Fibroblast of skin of back (primary cell): ENCODE measurements around the gene KANSL1.
"Not testable (repeated sequence)": the region's sequence is repeated elsewhere in the genome, so short reads cannot be mapped to it uniquely, and the experiment has no call there.

ENCODE experiments used
- DNase-seq: peaks from one replicate; pipeline ENCODE4 v3.0.0-alpha.2; 2013

Gene KANSL1

DNA sequence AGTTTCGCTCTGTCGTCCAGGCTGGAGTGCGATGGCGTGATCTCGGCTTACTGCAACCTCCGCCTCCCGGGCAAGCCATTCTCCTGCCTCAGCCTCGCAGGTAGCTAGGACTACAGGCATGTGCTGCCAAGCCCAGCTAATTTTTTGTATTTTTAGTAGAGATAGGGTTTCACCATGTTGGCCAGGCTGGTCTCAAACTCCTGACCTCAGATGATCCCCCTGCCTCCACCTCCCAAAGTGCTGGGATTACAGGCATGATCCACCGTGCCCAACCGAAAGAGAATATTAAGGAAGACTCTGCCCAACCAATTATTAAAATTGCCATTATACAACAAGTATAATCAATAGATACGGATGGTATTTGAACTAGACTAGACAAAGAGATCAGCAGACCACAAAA is 82.0 kb downstream of the KANSL1 start:
- not testable (repeated sequence) for DNase-seq

DNA sequence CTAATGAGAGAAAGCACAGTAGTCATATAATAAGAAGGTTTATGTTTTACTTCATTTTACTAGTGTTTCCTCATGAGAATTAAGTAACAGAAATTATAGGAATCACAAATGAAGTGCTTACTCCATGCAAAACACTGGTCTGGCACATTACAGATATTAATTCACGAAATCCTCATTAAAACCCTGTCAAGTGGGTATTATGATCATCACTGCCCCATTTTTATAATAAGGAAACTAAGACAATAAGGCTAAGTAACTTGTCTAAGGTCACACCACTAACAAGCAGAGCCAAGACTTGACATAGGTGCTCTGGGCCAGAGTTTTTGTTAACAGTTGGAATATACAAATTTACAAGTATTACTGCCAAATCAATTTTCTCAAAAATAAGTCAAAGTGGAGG is 83.0 kb downstream of the KANSL1 start:
- no peak for DNase-seq

DNA sequence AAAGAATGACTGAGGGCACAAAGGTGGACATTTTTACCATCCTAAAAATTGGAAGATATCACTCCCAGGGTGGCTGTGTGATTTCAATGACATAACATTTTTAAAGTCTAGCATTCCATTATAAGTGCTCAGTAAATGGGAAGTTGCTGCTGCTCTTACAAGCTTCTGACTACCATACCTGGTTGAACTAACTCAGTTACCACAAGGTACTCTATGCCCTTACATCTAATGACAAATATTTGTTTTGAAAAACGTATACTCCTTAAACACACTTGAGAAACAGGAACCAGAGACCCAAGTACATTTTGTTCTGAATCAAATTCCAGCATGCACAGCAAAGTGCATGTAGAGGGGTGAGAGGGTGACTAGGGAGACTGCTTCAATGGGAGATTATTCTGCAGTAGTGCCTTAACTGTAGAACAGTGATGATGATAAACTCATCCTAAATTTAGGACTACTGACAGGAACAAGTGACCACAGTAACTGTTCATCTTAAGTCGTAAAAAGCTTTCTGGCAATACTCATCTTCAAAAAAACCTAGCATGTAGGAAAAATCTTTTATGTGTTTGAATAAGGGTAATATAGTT is 83.5 kb downstream of the KANSL1 start:
- DNase-seq = no peak

DNA sequence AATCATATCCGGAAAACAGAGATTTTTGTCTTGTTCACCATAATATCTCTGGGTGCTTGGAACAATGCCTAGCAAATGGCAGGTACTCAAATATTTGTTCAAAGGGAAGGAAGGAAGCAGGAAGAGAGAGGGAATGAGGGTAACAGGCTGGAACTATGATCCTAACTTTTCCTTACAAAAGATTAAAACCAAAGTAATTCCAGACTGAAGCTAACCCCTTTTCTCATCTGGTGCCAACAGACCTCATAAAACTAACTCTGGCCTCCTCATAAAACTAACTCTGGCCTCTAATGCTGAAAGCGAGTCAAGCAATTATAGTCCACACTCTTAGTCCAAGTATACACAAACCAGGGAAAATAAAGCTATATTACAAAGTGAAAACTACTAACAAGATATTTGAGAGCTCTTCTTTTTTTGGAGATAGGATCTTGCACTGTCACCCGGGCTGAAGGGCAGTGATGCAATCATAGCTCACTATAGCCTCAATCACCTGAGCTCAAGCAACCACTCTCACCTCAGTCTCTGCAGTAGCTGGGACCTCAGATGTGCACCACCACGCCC is 84.6 kb downstream of the KANSL1 start:
- DNase-seq = no peak

DNA sequence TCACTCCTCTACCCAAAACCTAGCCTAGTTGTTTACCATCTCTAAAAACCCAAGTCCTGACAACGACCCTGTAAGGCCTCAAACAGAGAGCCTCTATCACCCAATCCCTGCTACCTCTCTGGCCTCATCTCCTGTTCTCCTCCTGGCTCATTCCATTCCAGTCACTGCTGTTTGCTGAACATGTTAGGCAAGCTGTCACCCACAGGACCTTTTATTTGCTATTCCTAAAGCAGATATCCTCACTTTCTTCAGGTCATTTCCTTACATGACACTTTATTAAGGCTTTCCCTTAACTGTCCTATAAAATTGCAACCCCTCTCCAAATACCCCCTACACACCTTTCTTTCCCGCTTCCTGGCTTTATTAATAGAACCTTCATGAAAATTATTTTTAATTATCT is 85.1 kb downstream of the KANSL1 start:
- no peak for DNase-seq

DNA sequence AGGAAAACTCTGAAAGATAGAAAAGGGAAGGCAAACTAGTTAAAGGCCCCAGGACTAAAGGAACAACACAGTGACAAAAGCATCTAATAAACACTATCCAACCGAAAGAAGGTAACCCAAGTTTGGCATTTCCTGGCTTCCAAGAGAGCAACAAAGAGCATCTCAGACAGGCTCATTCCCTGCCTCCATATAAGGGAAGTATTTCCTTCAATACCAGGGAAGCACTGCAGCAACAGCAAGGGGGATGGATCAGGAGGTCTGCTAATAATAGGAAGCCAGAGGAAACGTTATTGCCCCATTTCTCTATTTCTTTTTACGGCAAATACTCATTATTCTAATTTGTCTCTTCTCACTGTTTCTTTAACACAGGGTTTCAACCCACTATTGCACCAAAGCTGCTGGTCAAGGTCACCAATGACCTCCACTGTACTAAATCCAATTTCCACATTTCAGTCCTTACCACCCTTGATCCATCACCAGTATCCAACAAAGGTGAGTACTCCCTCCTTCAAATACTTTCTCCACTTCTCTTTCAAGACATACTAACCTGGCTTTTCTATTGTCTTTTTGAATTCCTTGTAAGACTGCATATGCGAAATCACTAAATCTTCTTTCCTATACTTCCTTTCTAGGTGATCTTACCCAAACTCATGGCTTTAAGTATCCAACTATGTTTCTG is 86.1 kb downstream of the KANSL1 start:
- peak; percentile 19 for DNase-seq

DNA sequence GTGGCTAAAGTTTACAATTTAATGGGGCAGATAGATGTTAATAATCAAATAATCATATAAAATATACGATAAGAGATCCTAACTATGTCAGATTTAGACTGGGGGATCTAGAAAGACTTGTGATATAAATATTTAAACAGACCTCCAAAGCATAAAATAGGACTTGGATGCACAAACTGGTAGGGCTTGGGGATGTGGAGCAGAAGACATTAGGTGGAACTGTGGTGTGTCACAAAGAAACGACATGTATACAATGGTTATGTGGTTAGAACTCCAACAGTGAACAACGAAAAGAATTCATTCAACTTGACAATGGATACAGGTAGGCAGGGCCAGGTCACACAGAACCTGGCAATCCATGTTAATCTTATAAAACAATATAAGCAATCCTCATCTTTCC is 90.4 kb downstream of the KANSL1 start:
- DNase-seq = not testable (repeated sequence)

DNA sequence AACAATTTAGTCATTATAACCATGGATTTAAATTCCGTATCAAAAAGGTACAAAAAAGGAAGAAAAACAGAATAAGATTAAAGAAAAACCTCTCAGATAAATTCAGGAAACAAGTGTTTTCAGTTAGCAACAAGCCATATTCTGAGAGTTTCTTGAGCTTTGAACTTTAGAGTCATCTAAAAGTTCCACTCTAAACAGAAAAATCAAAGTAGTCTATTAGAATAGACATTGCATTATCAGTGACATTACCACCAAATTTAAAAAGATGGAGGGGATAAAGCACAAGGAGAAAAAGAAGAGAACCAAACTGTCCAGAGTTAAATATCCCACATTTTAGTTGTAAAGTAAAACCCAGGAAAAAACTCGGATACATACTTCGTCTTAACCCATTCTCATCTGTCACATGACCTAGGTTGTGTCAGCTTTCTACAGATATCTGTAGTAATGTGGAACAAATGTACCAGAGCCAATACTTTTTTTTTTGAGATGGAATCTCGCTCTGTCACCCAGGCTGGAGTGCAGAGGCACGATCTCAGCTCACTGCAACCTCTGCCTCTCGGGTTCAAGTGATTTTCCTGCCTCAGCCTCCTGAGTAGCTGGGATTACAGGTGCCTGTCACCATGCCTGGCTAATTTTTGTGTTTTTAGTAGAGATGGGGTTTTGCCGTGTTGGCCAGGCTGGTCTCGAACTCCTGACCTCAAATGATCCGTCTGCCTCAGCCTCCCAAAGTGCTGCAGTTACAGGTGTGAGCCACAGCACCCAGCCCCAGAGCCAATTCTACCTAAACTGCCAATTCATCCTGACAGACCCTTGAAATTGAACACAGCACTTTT is 91.2 kb downstream of the KANSL1 start:
- DNase-seq = not testable (repeated sequence)

DNA sequence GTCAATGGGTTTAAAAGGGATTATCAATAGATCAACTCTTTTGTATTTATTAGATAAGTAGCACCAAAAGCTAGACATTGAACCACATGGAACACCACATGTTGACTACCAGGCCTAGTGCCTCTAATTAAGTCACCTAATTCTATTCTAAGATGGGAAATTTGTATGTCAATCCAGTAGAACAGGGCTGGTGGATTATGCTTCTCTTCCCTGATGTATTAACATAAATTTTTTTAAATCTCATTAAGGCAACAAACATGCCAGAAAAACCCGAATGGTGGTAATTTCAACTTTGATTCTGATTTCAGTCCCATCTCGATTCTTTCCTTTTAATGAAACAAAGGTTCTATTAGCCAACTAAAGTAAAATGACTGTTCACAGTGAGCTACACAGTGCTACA is 92.6 kb downstream of the KANSL1 start:
- no peak for DNase-seq

DNA sequence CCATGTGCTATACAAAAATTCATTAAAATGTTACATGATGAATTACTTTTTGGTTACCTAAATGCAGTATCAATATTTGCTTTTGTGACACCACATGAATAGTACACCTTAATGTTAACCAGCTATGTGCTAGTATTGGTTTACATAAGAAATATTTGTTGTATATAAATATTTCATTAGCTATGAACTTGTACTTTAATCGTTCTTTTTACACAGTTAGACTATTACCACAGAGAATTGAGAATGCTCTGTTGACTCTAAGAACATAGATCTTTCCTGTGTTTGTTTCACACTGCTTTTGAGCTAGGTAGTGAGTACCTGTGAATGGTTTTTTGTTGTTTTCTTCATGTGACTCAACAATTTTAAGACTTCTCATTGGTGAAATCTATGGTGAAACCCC is 93.4 kb downstream of the KANSL1 start:
- DNase-seq = no peak

DNA sequence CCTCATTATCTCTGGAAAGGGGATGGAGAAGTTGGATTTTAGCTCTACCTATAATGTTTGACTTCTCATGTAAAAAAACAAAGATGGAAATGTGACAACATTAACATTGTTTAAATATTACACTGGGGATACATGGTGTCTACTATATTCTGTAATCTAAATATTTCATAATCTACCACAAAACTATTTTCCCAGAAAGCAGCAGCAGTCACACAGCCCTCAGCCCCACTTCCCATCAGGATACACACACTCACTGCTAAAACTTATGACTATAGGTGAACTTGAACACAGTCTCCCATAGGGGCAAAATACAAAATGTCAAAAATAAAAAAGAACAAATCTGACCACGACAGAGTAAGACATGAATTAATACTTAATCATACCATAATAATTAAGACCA is 95.7 kb downstream of the KANSL1 start:
- DNase-seq = peak; percentile 40

DNA sequence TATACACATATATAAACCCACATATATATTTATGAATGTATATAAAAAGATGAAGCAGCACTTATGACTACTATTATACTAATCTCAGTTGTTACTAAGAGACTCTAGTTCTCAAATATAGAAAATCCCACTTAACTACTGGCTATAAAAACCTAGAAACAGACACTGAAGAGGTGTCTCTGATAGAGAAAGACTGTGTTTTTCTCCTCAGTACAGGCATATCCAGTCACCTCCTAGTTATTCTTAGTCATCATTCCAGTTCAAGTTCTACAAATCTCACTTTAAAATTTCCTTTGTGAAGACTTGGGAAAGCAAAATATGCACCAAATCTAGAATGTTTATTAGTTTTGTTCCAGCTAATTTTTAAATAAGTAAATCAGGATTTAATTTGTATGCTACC is 100.2 kb downstream of the KANSL1 start:
- peak; percentile 27 for DNase-seq

DNA sequence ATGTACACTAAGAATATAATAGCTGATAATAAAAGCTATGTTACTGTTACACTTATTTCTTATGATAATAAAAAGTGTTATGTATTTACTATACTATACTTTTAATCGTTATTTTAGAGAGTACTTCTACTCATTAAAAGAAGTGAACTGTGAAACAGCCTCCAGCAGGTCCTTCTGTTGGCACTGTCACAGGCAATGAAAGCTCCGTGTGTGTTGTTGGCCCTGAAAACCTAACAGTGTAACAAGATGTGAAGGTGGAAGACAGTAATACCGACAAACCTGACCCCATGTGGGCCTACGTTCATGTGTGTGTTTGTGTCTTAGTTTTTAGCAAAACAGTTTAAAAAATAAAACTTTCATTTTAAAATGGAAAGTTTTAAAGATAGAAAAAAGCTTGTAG is 102.4 kb downstream of the KANSL1 start:
- no peak for DNase-seq

DNA sequence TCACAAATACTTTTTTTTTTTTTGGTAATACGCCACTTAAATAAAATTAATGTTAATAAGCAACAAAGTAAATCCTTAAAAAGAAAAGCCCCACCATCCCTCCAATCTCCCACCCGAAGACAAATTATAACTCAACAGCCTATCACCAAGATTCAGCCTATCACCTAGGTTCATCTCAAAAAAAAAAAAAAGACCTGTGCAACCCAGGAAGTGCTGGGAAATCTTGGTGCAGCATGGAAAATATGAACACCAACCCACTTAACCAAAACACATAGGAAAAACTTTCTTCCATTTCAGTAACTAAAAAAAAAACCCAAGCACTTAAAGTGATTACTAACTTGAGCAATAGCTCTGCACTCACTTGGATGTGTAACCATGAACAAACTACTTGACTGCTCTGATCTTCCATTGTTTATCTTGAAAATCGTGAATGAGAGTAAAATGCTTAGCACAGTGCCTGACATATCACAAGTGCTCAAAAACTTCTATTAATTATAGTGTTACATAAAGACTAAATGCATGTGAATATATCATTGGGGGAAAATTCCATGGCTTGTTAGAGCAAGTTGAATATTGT is 103.8 kb downstream of the KANSL1 start:
- DNase-seq = no peak

DNA sequence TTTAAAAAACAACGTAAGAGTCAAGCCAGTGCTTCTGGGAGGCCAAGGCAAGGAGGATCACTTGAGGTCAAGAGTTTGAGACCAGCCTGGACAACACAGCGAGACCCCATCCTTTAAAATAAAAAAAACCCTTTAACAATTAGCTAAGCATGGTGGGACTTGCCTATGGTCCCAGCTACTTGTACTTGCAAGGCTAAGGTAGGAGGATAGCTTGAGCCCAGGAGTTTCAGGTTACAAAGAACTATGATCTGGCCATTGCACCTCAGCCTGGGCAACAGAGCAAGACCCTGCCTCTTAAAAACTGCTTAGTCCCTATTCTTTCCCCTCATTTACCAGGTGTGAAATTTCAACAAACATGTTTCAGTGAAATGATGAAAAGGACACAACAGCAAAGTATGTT is 104.6 kb downstream of the KANSL1 start:
- no peak for DNase-seq

DNA sequence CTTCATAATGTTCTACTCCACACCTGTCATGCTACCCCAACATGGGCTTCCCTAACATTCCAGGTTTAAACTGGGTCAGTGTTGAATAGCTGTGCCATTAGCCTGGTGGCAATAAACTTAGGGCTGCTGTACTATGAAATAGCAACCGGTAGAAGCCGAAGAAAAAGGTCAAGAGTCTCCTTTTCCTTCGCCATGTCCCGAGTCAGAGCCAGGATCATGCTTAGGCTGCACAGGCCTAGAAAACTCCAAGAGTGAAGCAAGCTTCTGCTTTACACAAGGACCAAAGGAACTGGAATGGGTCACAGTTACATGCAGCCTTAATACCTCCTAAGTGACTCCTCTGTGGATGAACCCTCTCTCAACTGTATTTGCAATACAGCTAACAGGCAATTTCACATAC is 105.4 kb downstream of the KANSL1 start:
- DNase-seq = not testable (repeated sequence)

DNA sequence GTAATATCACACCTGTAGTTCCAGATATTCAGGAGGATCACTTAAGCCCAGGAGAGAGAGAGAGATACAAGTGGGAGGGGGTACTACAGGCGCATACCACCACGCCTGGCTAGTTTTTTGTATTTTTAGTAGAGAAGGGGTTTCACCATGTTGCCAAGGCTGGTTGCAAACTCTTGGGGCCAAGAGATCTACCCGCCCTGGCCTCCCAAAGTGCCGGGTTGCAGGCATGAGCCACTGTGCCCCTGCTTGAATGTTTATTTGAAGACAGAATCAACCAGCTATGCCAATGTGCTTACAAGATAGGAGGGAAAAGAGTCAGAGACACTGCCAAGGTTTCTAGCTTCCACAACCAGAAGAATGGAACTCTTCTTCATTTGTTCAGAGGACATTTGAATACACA is 106.4 kb downstream of the KANSL1 start:
- no peak for DNase-seq

DNA sequence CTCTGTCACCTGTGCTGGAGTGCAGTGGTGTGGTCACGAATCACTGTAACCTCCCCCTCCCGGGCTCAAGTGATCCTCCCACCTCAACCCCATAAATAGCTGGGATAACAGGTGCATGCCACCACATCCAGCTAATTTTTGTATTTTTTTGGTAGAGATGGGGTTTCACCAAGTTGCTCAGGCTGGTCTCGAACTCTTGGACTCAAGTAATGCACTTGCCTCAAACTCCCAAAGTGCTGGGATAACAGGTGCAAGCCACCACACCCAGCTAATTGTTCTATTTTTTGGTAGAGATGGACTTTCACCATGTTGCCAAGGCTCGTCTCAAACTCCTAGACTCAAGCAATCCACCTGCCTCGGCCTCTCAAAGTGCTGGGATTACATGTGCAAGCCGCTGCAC is 107.7 kb downstream of the KANSL1 start:
- no peak for DNase-seq

DNA sequence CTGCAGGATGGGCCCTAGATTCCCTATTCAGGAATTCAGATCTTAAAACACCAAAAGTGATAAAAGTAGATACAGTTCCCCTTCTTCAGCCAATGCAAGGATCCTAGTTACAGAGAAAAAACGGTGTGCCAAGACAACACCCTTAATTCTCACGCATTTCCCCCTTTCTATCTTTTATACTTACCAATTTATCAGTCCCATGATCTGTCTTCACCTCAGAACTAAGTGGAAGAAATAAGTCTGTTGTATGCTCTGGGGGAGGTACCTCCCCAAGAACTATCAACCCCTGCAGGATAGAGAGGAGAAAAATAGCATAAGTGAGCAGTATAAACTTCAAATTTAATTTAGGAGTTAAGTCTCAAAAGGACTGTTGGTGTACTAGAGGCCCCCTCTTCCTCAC is 111.0 kb downstream of the KANSL1 start:
- DNase-seq = no peak

DNA sequence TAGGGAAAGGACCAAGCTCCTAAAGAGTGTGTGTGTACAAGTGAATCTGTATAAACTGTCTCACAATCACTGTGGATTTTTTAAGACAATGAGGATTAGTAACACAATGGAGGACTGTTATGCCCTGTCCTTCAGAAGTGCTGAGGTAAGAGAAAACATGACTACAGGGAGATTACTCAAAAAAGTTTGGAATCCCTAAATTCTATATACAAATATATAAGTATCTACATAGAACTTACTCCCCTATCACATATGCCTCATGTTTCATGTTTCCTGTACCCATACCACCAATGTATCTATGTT is 112.3 kb downstream of the KANSL1 start:
- no peak for DNase-seq

DNA sequence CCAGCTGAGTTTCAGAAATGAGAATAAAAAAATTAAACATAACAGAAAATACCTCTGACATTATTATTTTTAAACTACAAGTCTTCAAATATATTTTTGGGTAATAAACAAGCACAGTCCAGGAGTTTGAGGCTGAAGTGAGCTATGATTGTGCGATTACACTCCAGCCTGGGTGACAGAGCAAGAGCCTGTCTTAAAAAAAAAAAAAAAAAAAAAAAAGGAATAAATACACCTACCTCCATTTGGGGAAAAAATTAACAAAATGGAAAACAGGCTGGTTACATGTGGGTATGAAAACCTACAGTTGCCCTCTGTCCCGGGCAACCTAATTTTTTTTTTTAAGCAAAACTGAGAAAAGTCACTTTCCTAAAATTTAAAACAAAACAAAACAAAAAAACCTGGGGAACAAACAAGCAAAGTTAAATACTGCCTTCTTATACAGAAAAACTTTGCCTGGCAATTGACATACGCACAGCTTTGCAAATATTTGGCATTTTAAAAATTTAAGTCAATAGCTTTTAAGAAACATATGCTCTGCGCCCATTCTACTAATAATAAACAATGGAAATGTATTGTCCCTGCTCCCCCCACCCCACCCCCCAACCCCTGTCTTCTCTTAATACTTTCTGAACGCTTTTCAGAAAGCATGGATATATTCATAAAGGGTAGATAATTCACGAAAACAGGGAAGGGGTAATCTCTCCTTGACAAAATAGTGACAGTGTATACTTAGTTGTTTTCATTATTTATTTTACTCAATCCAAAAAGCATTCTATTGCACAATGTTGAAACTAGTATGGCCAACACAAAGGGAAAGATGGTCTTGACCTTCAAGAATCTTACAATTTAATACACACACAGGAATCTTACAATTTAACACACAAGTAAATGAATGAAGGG is 112.9 kb downstream of the KANSL1 start:
- no peak for DNase-seq

DNA sequence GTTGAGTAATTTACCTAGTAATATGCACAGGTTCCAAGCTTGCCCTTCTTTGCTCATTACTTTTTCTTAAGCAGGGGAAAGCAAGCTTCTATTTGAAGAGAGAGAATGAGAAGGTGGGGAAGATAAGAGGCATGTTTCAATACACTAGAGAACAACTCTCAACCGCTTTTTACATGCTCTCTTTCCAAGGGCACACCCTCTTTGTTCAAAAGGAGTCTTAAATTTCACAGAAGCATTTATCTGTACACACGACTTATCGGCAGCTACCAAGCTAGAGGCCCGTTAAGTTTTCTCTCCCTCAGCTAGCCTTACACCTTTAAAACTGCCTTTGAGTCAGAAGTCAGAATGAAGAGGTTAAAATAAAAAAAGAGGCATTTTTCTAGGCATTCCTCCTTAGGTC is 114.6 kb downstream of the KANSL1 start:
- DNase-seq = no peak
